GM12878 (cell line): Measurements from ENCODE around the gene ADSL.

Source experiments
- CEBPB ChIP-seq, 2 experiments: fragments of 150-350 bp in 1 of 2; IDR thresholded peaks; 2 replicates each; pipeline ENCODE4 v1.6.1; 2012 to 2014; ENCODE audit warnings: low read depth in 2 of 2, low read length in 2 of 2, borderline replicate concordance in 1 of 2, inconsistent platforms in 1 of 2
- CREM ChIP-seq: IDR thresholded peaks from 2 replicates; pipeline ENCODE4 v1.6.1; 2014; ENCODE audit warnings: antibody characterized with exemption, low read depth
- EGR1 ChIP-seq, 2 experiments: IDR thresholded peaks; 1 replicate in 1 of 2; 2 replicates in 1 of 2; pipeline ENCODE4 v1.6.1; 2011 to 2012; ENCODE audit warnings: low read depth in 2 of 2, low read length in 2 of 2, borderline replicate concordance in 1 of 2, mild to moderate bottlenecking in 1 of 2, moderate library complexity in 1 of 2
- EP300 ChIP-seq, 2 experiments: fragments of 150-350 bp in 1 of 2; IDR thresholded peaks; 2 replicates each; pipeline ENCODE4 v1.6.1; 2011 to 2012; ENCODE audit warnings: low read depth in 2 of 2, low read length in 2 of 2, borderline replicate concordance in 1 of 2, improper control_type of control experiment in 1 of 2, inconsistent platforms in 1 of 2; ENCODE audit not compliant: control insufficient read depth in 1 of 2
- EZH2 ChIP-seq: IDR thresholded peaks from 2 replicates; pipeline ENCODE4 v1.6.1; 2012; ENCODE audit warnings: low read depth, mild to moderate bottlenecking, control low read depth, inconsistent platforms, low read length, borderline replicate concordance; ENCODE audit not compliant: control insufficient read depth
- NFYB ChIP-seq: IDR thresholded peaks from 2 replicates; pipeline ENCODE4 v1.6.1; 2011; ENCODE audit warnings: low read depth, mild to moderate bottlenecking, low read length, improper control_type of control experiment, moderate library complexity; ENCODE audit not compliant: insufficient read depth
- NR2F1 ChIP-seq: fragments of 450-650 bp; conservative IDR thresholded peaks from 2 replicates; pipeline ENCODE4 v1.6.1; 2017; ENCODE audit warnings: mild to moderate bottlenecking
- POLR2A ChIP-seq: IDR thresholded peaks from 2 replicates; pipeline ENCODE4 v1.6.1; 2011; ENCODE audit warnings: low read depth, mild to moderate bottlenecking, low read length
- RFX5 ChIP-seq: IDR thresholded peaks from 2 replicates; pipeline ENCODE4 v1.6.1; 2011; ENCODE audit warnings: low read depth, low read length, improper control_type of control experiment
- TCF7 ChIP-seq: IDR thresholded peaks from 2 replicates; pipeline ENCODE4 v1.6.1; 2014; ENCODE audit warnings: antibody characterized with exemption, borderline replicate concordance
- TF ChIP-seq, protein P1 (sequence below), 3 experiments: IDR thresholded peaks in 2 of 3; conservative IDR thresholded peaks in 1 of 3; 2 replicates each; pipeline ENCODE4 v1.5.1; 2011; ENCODE audit warnings: low read depth in 3 of 3, low read length in 3 of 3, mild to moderate bottlenecking in 3 of 3, control low read depth in 2 of 3, moderate library complexity in 2 of 3, inconsistent platforms in 1 of 3, mixed read lengths in 1 of 3; ENCODE audit not compliant: control insufficient read depth in 2 of 3, insufficient read depth in 1 of 3; ENCODE audit errors: extremely low read depth in 1 of 3
- TF ChIP-seq, protein P2 (sequence below): IDR thresholded peaks from 2 replicates; pipeline ENCODE4 v1.6.1; 2012; ENCODE audit warnings: low read depth, low read length, improper control_type of control experiment
- TF ChIP-seq, protein P3 (sequence below): fragments of 150-350 bp; IDR thresholded peaks from 2 replicates; pipeline ENCODE4 v1.6.1; 2016; ENCODE audit warnings: low read depth, low read length
- TF ChIP-seq, protein P4 (sequence below): IDR thresholded peaks from 2 replicates; pipeline ENCODE4 v1.6.1; 2012; ENCODE audit warnings: mild to moderate bottlenecking, low read depth, low read length

DNA sequence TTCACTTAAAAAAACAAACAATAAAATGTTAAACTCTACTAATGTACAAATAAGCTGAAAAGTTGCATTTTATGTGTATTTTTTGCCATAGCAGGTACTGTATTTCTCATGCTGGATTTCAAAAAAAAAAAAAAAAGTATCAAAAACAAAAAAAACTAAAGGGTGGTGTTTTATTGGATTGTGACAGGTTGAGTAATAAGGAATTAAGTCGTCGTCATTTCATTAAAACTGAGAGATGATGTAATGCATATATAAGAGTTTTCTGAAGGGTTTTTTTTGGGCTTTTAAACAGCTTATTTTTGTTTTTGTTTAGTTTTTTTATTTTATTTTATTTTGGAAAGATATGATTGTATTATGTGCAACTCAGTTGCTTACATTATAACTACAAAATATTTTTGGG lies 10.9 kb upstream of the ADSL start:
- TF ChIP-seq, protein P1, sequence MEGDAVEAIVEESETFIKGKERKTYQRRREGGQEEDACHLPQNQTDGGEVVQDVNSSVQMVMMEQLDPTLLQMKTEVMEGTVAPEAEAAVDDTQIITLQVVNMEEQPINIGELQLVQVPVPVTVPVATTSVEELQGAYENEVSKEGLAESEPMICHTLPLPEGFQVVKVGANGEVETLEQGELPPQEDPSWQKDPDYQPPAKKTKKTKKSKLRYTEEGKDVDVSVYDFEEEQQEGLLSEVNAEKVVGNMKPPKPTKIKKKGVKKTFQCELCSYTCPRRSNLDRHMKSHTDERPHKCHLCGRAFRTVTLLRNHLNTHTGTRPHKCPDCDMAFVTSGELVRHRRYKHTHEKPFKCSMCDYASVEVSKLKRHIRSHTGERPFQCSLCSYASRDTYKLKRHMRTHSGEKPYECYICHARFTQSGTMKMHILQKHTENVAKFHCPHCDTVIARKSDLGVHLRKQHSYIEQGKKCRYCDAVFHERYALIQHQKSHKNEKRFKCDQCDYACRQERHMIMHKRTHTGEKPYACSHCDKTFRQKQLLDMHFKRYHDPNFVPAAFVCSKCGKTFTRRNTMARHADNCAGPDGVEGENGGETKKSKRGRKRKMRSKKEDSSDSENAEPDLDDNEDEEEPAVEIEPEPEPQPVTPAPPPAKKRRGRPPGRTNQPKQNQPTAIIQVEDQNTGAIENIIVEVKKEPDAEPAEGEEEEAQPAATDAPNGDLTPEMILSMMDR (IDR thresholded peaks at IDR 0.05 in 2 of 3, conservative IDR thresholded peaks at IDR 0.05 in 1 of 3; ENCODE audit: control insufficient read depth in 2 of 3, extremely low read depth in 1 of 3, insufficient read depth in 1 of 3, low read depth in 3 of 3, low read length in 3 of 3), result no peak
- no peak for TF ChIP-seq CEBPB (IDR thresholded peaks at IDR 0.05; ENCODE audit: borderline replicate concordance in 1 of 2, low read depth in 2 of 2, low read length in 2 of 2)
- TF ChIP-seq, protein P2, sequence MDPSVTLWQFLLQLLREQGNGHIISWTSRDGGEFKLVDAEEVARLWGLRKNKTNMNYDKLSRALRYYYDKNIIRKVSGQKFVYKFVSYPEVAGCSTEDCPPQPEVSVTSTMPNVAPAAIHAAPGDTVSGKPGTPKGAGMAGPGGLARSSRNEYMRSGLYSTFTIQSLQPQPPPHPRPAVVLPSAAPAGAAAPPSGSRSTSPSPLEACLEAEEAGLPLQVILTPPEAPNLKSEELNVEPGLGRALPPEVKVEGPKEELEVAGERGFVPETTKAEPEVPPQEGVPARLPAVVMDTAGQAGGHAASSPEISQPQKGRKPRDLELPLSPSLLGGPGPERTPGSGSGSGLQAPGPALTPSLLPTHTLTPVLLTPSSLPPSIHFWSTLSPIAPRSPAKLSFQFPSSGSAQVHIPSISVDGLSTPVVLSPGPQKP, result no peak
- no peak for TF ChIP-seq RFX5
- TF ChIP-seq EZH2, result no peak
- no peak for TF ChIP-seq EP300 (IDR thresholded peaks at IDR 0.05; ENCODE audit: borderline replicate concordance in 1 of 2, control insufficient read depth in 1 of 2, low read depth in 2 of 2, low read length in 2 of 2)
- no peak for TF ChIP-seq TCF7
- TF ChIP-seq NR2F1, result no peak
- TF ChIP-seq, protein P3, sequence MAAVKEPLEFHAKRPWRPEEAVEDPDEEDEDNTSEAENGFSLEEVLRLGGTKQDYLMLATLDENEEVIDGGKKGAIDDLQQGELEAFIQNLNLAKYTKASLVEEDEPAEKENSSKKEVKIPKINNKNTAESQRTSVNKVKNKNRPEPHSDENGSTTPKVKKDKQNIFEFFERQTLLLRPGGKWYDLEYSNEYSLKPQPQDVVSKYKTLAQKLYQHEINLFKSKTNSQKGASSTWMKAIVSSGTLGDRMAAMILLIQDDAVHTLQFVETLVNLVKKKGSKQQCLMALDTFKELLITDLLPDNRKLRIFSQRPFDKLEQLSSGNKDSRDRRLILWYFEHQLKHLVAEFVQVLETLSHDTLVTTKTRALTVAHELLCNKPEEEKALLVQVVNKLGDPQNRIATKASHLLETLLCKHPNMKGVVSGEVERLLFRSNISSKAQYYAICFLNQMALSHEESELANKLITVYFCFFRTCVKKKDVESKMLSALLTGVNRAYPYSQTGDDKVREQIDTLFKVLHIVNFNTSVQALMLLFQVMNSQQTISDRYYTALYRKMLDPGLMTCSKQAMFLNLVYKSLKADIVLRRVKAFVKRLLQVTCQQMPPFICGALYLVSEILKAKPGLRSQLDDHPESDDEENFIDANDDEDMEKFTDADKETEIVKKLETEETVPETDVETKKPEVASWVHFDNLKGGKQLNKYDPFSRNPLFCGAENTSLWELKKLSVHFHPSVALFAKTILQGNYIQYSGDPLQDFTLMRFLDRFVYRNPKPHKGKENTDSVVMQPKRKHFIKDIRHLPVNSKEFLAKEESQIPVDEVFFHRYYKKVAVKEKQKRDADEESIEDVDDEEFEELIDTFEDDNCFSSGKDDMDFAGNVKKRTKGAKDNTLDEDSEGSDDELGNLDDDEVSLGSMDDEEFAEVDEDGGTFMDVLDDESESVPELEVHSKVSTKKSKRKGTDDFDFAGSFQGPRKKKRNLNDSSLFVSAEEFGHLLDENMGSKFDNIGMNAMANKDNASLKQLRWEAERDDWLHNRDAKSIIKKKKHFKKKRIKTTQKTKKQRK, result no peak
- no peak for TF ChIP-seq POLR2A
- TF ChIP-seq EGR1 (IDR thresholded peaks at IDR 0.05; ENCODE audit: borderline replicate concordance in 1 of 2, low read depth in 2 of 2, low read length in 2 of 2), result no peak
- no peak for TF ChIP-seq NFYB
- TF ChIP-seq, protein P4, sequence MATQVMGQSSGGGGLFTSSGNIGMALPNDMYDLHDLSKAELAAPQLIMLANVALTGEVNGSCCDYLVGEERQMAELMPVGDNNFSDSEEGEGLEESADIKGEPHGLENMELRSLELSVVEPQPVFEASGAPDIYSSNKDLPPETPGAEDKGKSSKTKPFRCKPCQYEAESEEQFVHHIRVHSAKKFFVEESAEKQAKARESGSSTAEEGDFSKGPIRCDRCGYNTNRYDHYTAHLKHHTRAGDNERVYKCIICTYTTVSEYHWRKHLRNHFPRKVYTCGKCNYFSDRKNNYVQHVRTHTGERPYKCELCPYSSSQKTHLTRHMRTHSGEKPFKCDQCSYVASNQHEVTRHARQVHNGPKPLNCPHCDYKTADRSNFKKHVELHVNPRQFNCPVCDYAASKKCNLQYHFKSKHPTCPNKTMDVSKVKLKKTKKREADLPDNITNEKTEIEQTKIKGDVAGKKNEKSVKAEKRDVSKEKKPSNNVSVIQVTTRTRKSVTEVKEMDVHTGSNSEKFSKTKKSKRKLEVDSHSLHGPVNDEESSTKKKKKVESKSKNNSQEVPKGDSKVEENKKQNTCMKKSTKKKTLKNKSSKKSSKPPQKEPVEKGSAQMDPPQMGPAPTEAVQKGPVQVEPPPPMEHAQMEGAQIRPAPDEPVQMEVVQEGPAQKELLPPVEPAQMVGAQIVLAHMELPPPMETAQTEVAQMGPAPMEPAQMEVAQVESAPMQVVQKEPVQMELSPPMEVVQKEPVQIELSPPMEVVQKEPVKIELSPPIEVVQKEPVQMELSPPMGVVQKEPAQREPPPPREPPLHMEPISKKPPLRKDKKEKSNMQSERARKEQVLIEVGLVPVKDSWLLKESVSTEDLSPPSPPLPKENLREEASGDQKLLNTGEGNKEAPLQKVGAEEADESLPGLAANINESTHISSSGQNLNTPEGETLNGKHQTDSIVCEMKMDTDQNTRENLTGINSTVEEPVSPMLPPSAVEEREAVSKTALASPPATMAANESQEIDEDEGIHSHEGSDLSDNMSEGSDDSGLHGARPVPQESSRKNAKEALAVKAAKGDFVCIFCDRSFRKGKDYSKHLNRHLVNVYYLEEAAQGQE, result no peak
- TF ChIP-seq CREM, result no peak
